GM23338 (cell line): ENCODE measurements around the gene TLX1. TPM values are rescaled to one million over a fixed set of nuclear protein-coding genes. Genes with fewer than 3 reads are reported as not detected.

Experiments used
- ATAC-seq: fragments of 200-7000 bp; cut with Tn5 transposase; 3 replicates; pipeline ENCODE4 v1.9.1; 2020
- DNase-seq: peaks from one replicate; pipeline ENCODE4 v3.0.0-alpha.2; 2015; ENCODE audit warnings: low spot score
- H2AFZ ChIP-seq: fragments of 200-600 bp; sonication (generic); 2 replicates; pipeline ENCODE4 v1.8.0; 2016; ENCODE audit warnings: antibody characterized with exemption, mild to moderate bottlenecking, moderate library complexity
- H3F3A ChIP-seq: fragments of 200-600 bp; sonication (generic); replicated peaks from 2 replicates; pipeline ENCODE4 v1.8.0; 2017; ENCODE audit warnings: antibody characterized with exemption, mixed run types, low read depth
- H3K27ac ChIP-seq: fragments of 200-600 bp; sonication (generic); 2 replicates; pipeline ENCODE4 v1.6.1; 2016; ENCODE audit warnings: low read depth
- H3K27me3 ChIP-seq: fragments of 200-600 bp; sonication (generic); 2 replicates; pipeline ENCODE4 v1.8.0; 2016; ENCODE audit warnings: mild to moderate bottlenecking, mixed run types, moderate library complexity; ENCODE audit not compliant: insufficient read depth
- H3K36me3 ChIP-seq: fragments of 200-600 bp; sonication (generic); 2 replicates; pipeline ENCODE4 v1.8.0; 2016; ENCODE audit warnings: mild to moderate bottlenecking; ENCODE audit not compliant: insufficient read depth
- H3K4me1 ChIP-seq: fragments of 200-600 bp; sonication (generic); 2 replicates; pipeline ENCODE4 v1.8.0; 2016; ENCODE audit warnings: mild to moderate bottlenecking, moderate library complexity; ENCODE audit not compliant: insufficient read depth
- H3K4me2 ChIP-seq: fragments of 200-600 bp; sonication (generic); 2 replicates; pipeline ENCODE4 v1.7.1; 2017; ENCODE audit warnings: mixed run types
- H3K4me3 ChIP-seq: fragments of 200-600 bp; sonication (generic); 2 replicates; pipeline ENCODE4 v1.6.1; 2016; ENCODE audit warnings: mixed run types
- H3K79me2 ChIP-seq: fragments of 200-600 bp; sonication (generic); replicated peaks from 2 replicates; pipeline ENCODE4 v1.8.0; 2017; ENCODE audit warnings: mild to moderate bottlenecking; ENCODE audit not compliant: insufficient read depth
- H3K9me2 ChIP-seq: fragments of 200-600 bp; sonication (generic); 2 replicates; pipeline ENCODE4 v1.8.0; 2017; ENCODE audit not compliant: insufficient read depth
- H4K20me1 ChIP-seq: fragments of 200-600 bp; sonication (generic); replicated peaks from 2 replicates; pipeline ENCODE4 v1.8.0; 2017; ENCODE audit warnings: mild to moderate bottlenecking; ENCODE audit not compliant: insufficient read depth
- H3K27ac Mint-ChIP-seq: 2 replicates; pipeline ENCODE4 v1.8.0; 2020; ENCODE audit warnings: inconsistent platforms, mild to moderate bottlenecking, moderate library complexity, mixed read lengths
- H3K27me3 Mint-ChIP-seq: 3 replicates; pipeline ENCODE4 v1.8.0; 2022; ENCODE audit warnings: low read depth, mild to moderate bottlenecking, moderate library complexity, mixed read lengths, inconsistent platforms; ENCODE audit not compliant: insufficient read depth, poor library complexity
- H3K36me3 Mint-ChIP-seq: 3 replicates; pipeline ENCODE4 v1.8.0; 2021; ENCODE audit warnings: low read depth, mild to moderate bottlenecking, inconsistent platforms, moderate library complexity, mixed read lengths
- H3K4me1 Mint-ChIP-seq: 3 replicates; pipeline ENCODE4 v1.8.0; 2020; ENCODE audit warnings: mild to moderate bottlenecking, inconsistent platforms, mixed read lengths
- H3K4me3 Mint-ChIP-seq: 3 replicates; pipeline ENCODE4 v1.8.0; 2021; ENCODE audit warnings: moderate library complexity, mild to moderate bottlenecking, inconsistent platforms, mixed read lengths
- H3K9me3 Mint-ChIP-seq: 3 replicates; pipeline ENCODE4 v1.8.0; 2020; ENCODE audit warnings: moderate library complexity, mild to moderate bottlenecking, inconsistent platforms, mixed read lengths
- CREB1 ChIP-seq: fragments of 250-450 bp; sonication (Bioruptor Pico); IDR thresholded peaks from 2 replicates; pipeline ENCODE4 v1.5.0; 2020; ENCODE audit warnings: low read depth, mild to moderate bottlenecking, moderate library complexity
- CTCF ChIP-seq, 2 experiments: fragments of 200-600 bp in 1 of 2; sonication (generic) in 1 of 2; conservative IDR thresholded peaks; 2 replicates each; pipeline versions ENCODE4 v1.5.1 to v1.6.1; 2016 to 2017; ENCODE audit warnings: antibody characterized with exemption in 2 of 2, low read depth in 2 of 2, mild to moderate bottlenecking in 2 of 2, moderate library complexity in 1 of 2
- EZH2 ChIP-seq: fragments of 200-600 bp; sonication (generic); IDR thresholded peaks from one replicate; pipeline ENCODE4 v1.8.0; 2017; ENCODE audit warnings: antibody characterized with exemption, mild to moderate bottlenecking, low read depth; ENCODE audit not compliant: unreplicated experiment
- EZH2phosphoT487 ChIP-seq: fragments of 200-600 bp; sonication (generic); IDR thresholded peaks from one replicate; pipeline ENCODE4 v1.8.1; 2018; ENCODE audit warnings: antibody characterized with exemption; ENCODE audit not compliant: unreplicated experiment
- NANOG ChIP-seq: IDR thresholded peaks from 2 replicates; pipeline ENCODE4 v1.6.1; 2016; ENCODE audit warnings: antibody characterized with exemption, borderline replicate concordance
- REST ChIP-seq: IDR thresholded peaks from one replicate; pipeline ENCODE4 v1.6.1; 2018; ENCODE audit warnings: antibody characterized with exemption; ENCODE audit not compliant: unreplicated experiment
- ZNF331 ChIP-seq: fragments of 250-450 bp; sonication (Bioruptor Pico); IDR thresholded peaks from 2 replicates; pipeline ENCODE4 v1.5.0; 2020; ENCODE audit warnings: low read depth, mild to moderate bottlenecking, moderate library complexity
- polyA plus RNA-seq: library from polyadenylated mRNA; unstranded; fragments of >200 nt; fragmentation: Nextera tagmentation; extraction: Ambion mirVana; gene quantifications from 2 replicates; pipeline ENCODE4 v1.2.1, GENCODE V29; 2016
- total RNA-seq: library from RNA; depleted of rRNA; stranded (reverse); fragments of >200 nt; shearing (Covaris generic); gene quantifications from 2 replicates; pipeline ENCODE4 v1.2.3, GENCODE V29; 2014

The TLX1 gene
- total and polyA plus RNA-seq, 2 experiments from 2014 or later: not detected

- no peak for TF ChIP-seq REST
- TF ChIP-seq CREB1: no peak
- TF ChIP-seq CTCF (conservative IDR thresholded peaks at IDR 0.05; ENCODE audit: low read depth in 2 of 2): no peak
- TF ChIP-seq NANOG: no peak
- TF ChIP-seq EZH2: no peak
- no peak for TF ChIP-seq EZH2phosphoT487
- no peak for TF ChIP-seq ZNF331 (CRISPR knock-in tag)
Observed at GRCh38 chr10:101118031-101118430, 13.1 kb upstream of the TLX1 start (continued).

GRCh38 chr10:101120520-101120883, 10.6 kb upstream of the TLX1 start:
- Histone ChIP-seq H3K9me2 (no peaks in the 10 kb centered on the region), H3K4me3 (peak overlapping the region; percentile 51), H3K27ac (no peak overlapping the region), H3K36me3 (no peaks in the 10 kb centered on the region), H3K79me2 (no peaks in the 10 kb centered on the region), H3K4me2 (peak overlapping the region; percentile 79; the same call in 1 of the 2 replicates), H2AFZ (peak overlapping the region; percentile 98; the same call in 1 of the 2 replicates), H3K27me3 (peaks cover 100% of the 10 kb centered on the region), H3K4me1 (no peaks in the 10 kb centered on the region; the same call in 1 of the 2 replicates), H4K20me1 (peaks cover 9% of the 10 kb centered on the region), H3F3A (no peaks in the 10 kb centered on the region)
- no peak overlapping the region for H3K27ac Mint-ChIP-seq
- peaks cover 4% of the 10 kb centered on the region; the same call in 1 of the 3 replicates for H3K9me3 Mint-ChIP-seq
- DNase-seq (no peak), ATAC-seq (no peak)
- H3K4me1 Mint-ChIP-seq: peaks cover 18% of the 10 kb centered on the region
- H3K4me3 Mint-ChIP-seq: peak overlapping the region; percentile 73; the same call in 2 of the 3 replicates
- no peak for TF ChIP-seq EZH2phosphoT487
- H3K27me3 Mint-ChIP-seq: peaks cover 83% of the 10 kb centered on the region
- no peaks in the 10 kb centered on the region; the same call in 2 of the 3 replicates for H3K36me3 Mint-ChIP-seq
